Lung (tissue), 12 donors: Measurements from ENCODE around the gene IQCF6. TPM values are rescaled to one million over a fixed set of nuclear protein-coding genes. Genes with fewer than 3 reads are reported as not detected.
A peak's percentile ranks its signal among the peaks of the same experiment; 100 is the strongest.
"Not testable (repeated sequence)": the region's sequence is repeated elsewhere in the genome, so short reads cannot be mapped to it uniquely, and the experiment has no call there.

Experiments used
- ATAC-seq: fragments of 200-7000 bp; cut with Tn5 transposase; one replicate; pipeline ENCODE4 v1.9.1; 2020; ENCODE audit warnings: moderate number of reproducible peaks; ENCODE audit not compliant: insufficient read depth, low FRiP score
- DNase-seq, 3 donors: peaks; one replicate each; pipeline ENCODE4 v3.0.0-alpha.2; 2013 to 2017
- H3K27ac ChIP-seq, 2 donors: one replicate each; pipeline ENCODE4 v1.5.1; 2013; ENCODE audit warnings: mild to moderate bottlenecking in 2 of 2, moderate library complexity in 2 of 2, control low read depth in 1 of 2, inconsistent platforms in 1 of 2, low read depth in 1 of 2, low read length in 1 of 2
- H3K27me3 ChIP-seq, 3 donors: one replicate each; pipeline ENCODE4 v1.5.1; 2013; ENCODE audit warnings: low read length in 2 of 3; ENCODE audit not compliant: control insufficient read depth in 3 of 3, insufficient read depth in 3 of 3
- H3K36me3 ChIP-seq, 4 donors: one replicate each; pipeline ENCODE4 v1.5.1; 2013; ENCODE audit warnings: low read length in 4 of 4, mild to moderate bottlenecking in 1 of 4, moderate library complexity in 1 of 4; ENCODE audit not compliant: control insufficient read depth in 4 of 4, insufficient read depth in 4 of 4
- H3K4me1 ChIP-seq, 5 donors: one replicate each; pipeline ENCODE4 v1.5.1; 2013; ENCODE audit warnings: low read length in 5 of 5, mild to moderate bottlenecking in 2 of 5, moderate library complexity in 1 of 5; ENCODE audit not compliant: control insufficient read depth in 5 of 5, insufficient read depth in 5 of 5
- H3K4me3 ChIP-seq: one replicate; pipeline ENCODE4 v1.5.1; 2013; ENCODE audit warnings: mild to moderate bottlenecking, control low read depth, moderate library complexity
- H3K9ac ChIP-seq, 2 donors: one replicate each; pipeline ENCODE4 v1.5.1; 2013; ENCODE audit warnings: low read length in 2 of 2, control low read depth in 1 of 2; ENCODE audit not compliant: insufficient read depth in 1 of 2
- H3K9me3 ChIP-seq, 4 donors: one replicate each; pipeline ENCODE4 v1.5.1; 2013; ENCODE audit warnings: low read length in 3 of 4, mild to moderate bottlenecking in 1 of 4, moderate library complexity in 1 of 4; ENCODE audit not compliant: control insufficient read depth in 4 of 4, insufficient read depth in 3 of 4
- WGBS, 2 donors: extraction: QIAGEN DNeasy Blood & Tissue Kit; methylation state at CpG; one replicate each; pipeline ENCODE4 v1.1.7; 2013; 5-methylcytosine and 5-hydroxymethylcytosine counted together
- polyA plus RNA-seq, 2 donors: library from polyadenylated mRNA; stranded (reverse); fragments of 200-250 nt; gene quantifications; one replicate each; pipeline ENCODE4 v1.2.1, GENCODE V29; 2013
- total RNA-seq, 2 donors: library from RNA; depleted of rRNA in 1 of 2; stranded (reverse); fragments of >200 nt in 1 of 2; gene quantifications; one replicate each; pipeline ENCODE4 v1.2.1, GENCODE V29; 2014 to 2021
- TF ChIP-seq, protein P1 (sequence below): IDR thresholded peaks from 2 replicates; pipeline ENCODE4 v1.5.1; 2012; ENCODE audit warnings: mild to moderate bottlenecking; ENCODE audit errors: control extremely low read depth, extremely low read depth
- donor health status: control.
- donor health status: control.
- donor health status: Bipolar disorder and iron deficiency.
- donor health status: healthy.
- donor health status: DM: yes; HTN: yes; CAD: no.

Gene IQCF6
- total and polyA plus RNA-seq, 4 donors: not detected

DNA sequence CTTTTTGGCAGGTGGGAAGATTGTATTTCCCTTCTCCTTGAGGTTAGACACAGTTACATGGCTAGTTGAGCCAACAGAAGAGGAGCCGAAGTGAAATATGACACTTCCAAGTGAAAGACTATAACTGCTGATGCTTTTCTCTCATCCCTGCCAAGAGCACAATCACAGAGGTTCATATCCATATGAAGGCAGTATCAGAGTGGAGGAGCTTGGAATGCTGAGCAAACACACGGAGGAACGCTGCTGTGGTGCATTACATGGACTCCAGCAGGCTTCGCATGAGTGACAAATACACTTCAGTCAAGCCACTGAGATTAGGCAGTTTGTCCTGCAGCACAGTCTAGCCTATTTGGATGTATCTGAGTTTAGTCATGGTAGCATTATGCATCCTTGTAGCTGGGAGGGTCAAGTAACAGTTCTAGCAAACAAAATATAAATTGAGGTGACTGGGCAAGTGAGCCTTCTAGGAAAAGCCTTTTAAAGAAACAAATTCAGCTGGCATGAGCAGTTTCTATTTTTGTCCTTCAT lies 5.4 kb downstream of the IQCF6 start:
- DNase-seq: peak in 2 of 3 donors; percentile 6 to 10
- Histone ChIP-seq H3K9ac (no peak overlapping the region), H3K27me3 (peaks cover 0 to 2% (median 0%) of the 10 kb centered on the region in 3 donors), H3K4me1 (peaks cover 0 to 5% (median 0%) of the 10 kb centered on the region in 5 donors), H3K36me3 (no peaks in the 10 kb centered on the region), H3K27ac (no peak overlapping the region), H3K4me3 (no peak overlapping the region), H3K9me3 (peaks cover 0 to 7% (median 0%) of the 10 kb centered on the region in 4 donors)
- 34 to 59% methylated on average over 4 of the region's 4 CpGs for WGBS, 2 donors
- ATAC-seq: no peak
- TF ChIP-seq, protein P1, sequence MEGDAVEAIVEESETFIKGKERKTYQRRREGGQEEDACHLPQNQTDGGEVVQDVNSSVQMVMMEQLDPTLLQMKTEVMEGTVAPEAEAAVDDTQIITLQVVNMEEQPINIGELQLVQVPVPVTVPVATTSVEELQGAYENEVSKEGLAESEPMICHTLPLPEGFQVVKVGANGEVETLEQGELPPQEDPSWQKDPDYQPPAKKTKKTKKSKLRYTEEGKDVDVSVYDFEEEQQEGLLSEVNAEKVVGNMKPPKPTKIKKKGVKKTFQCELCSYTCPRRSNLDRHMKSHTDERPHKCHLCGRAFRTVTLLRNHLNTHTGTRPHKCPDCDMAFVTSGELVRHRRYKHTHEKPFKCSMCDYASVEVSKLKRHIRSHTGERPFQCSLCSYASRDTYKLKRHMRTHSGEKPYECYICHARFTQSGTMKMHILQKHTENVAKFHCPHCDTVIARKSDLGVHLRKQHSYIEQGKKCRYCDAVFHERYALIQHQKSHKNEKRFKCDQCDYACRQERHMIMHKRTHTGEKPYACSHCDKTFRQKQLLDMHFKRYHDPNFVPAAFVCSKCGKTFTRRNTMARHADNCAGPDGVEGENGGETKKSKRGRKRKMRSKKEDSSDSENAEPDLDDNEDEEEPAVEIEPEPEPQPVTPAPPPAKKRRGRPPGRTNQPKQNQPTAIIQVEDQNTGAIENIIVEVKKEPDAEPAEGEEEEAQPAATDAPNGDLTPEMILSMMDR: no peak

DNA sequence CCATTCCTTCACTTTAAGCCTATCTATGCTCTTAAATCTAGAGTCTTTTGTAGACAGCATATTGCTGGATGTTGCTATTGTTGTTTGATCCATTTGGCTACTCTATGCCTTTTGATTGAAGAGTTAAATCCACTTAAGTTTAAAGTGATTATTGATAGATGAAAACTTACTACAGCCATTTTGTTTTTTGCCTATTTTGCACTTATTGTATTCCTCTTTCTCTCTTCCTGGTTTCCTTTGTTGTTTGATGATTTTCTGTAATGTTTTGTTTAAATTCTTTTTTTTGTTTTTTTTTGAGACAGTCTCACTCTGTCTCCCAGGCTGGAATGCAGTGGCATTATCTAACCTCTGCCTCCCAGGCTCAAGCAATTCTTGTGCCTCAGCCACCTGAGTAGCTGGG lies 19.8 kb downstream of the IQCF6 start:
- H3K36me3 ChIP-seq: no peaks in the 10 kb centered on the region
- DNase-seq (no peak), ATAC-seq (no peak)
- no peaks in the 10 kb centered on the region for H3K27me3 ChIP-seq
- H3K4me3 ChIP-seq: no peak overlapping the region
- TF ChIP-seq, protein P1: no peak
- H3K4me1 ChIP-seq: no peaks in the 10 kb centered on the region
- no peak overlapping the region for H3K27ac ChIP-seq
- peaks cover 0 to 12% (median 10%) of the 10 kb centered on the region in 4 donors for H3K9me3 ChIP-seq
- H3K9ac ChIP-seq: no peak overlapping the region

DNA sequence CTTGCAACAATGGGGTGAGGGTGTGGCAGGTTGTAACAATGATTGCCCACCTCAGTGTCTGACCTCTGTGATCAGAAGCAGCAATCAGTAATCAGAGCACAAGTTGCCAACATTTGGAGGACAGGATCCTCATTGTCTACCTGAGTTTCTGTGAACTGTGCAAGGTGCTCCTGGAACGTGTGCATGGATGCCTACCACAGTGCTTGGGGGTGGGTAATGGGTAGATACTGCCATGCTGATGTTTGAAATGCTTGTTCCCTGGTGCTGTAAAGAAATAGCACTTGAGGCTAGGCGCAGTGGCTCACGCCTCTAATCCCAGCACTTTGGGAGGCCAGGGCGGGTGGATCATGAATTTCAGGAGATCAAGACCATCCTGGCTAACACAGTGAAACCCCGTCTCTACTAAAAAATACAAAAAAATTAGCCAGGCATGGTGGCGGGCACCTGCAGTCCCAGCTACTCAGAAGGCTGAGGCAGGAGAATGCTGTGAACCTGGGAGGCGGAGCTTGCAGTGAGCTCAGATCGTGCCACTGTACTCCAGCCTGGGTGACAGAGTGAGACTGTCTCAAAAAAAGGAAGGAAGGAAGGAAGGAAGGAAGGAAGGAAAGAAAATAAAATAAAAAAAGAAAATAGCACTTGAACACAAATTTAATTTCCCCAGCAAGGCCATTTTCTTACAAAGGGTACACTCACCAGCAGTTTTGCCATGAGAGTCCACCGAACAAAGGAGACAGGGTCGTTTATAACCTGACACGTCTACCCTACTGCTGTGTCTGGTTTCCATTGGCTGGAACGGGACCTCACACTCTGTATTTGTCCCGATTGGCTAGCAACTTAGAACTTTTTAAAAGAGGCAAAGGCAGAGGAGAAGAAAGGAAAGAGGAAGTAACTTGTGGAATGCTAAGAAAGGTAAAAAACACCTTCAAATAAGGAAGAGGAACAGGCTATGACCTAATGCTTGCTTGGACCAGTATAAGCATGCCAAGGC lies 25.0 kb downstream of the IQCF6 start:
- not testable (repeated sequence) for H3K36me3 ChIP-seq, ATAC-seq, H3K9me3 ChIP-seq, H3K27ac ChIP-seq, H3K9ac ChIP-seq, H3K4me1 ChIP-seq, H3K27me3 ChIP-seq, DNase-seq, H3K4me3 ChIP-seq
- 68 to 80% methylated on average over 13 of the region's 13 CpGs for WGBS, 2 donors

DNA sequence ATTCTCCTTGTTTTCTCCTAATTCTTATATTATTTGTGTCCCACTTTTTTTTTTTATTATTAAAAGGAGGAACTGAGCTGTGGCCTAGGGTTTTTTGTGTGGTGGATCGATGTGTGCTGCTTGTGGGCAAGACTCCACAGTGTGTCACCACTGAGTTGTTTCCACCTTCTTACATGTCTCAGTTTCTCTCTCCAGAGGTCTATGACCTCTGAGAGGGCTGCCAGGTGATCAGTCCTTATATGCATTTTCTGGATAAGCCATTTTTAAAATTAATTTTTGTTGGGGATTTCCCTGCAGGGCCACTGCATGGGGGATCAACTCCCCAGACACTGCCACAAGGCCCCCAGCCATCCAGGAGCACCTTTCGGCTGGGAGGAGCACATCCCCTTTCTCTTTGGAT lies 27.8 kb downstream of the IQCF6 start:
- WGBS, 2 donors: 89 to 94% methylated on average over 2 of the region's 2 CpGs
- no peak overlapping the region for H3K9ac ChIP-seq
- H3K4me3 ChIP-seq: no peak overlapping the region
- H3K9me3 ChIP-seq: no peaks in the 10 kb centered on the region
- H3K36me3 ChIP-seq: no peaks in the 10 kb centered on the region
- H3K27me3 ChIP-seq: no peaks in the 10 kb centered on the region
- TF ChIP-seq, protein P1: no peak
- H3K27ac ChIP-seq: no peak overlapping the region
- no peak for ATAC-seq
- H3K4me1 ChIP-seq: peaks cover 0 to 2% (median 0%) of the 10 kb centered on the region in 5 donors
- DNase-seq: no peak
